ENCODE results near the gene USB1. TPM values are rescaled to one million over a fixed set of nuclear protein-coding genes. Genes with fewer than 3 reads are reported as not detected.

Gene USB1
- total and polyA plus RNA-seq, 2 experiments from 2014 or later, result 79.6 to 118 TPM

GRCh38 chr16:58051296-58051695, 50.1 kb downstream of the USB1 start (continued):
- TF ChIP-seq ZNF462 (CRISPR knock-in tag; IDR thresholded peaks at IDR 0.05) (no peak), POLR2AphosphoS5 (IDR thresholded peaks at IDR 0.05; ENCODE audit: low read depth) (no peak), REST (IDR thresholded peaks at IDR 0.05; ENCODE audit: unreplicated experiment) (no peak)

- Mint-ChIP-seq H3K4me1 (peaks cover 18% of the 10 kb centered on the region), H3K4me3 (no peak overlapping the region), H3K9me3 (peaks cover 9% of the 10 kb centered on the region; the same call in 2 of the 3 replicates), H3K27me3 (ENCODE audit: insufficient read depth, low read depth, poor library complexity) (peaks cover 13% of the 10 kb centered on the region), H3K27ac (no peak overlapping the region), H3K36me3 (ENCODE audit: low read depth) (no peaks in the 10 kb centered on the region)
- Histone ChIP-seq H3K27me3 (ENCODE audit: insufficient read depth) (no peaks in the 10 kb centered on the region), H3K79me2 (replicated peaks; ENCODE audit: insufficient read depth) (no peaks in the 10 kb centered on the region), H3K36me3 (ENCODE audit: insufficient read depth) (no peaks in the 10 kb centered on the region), H3K9me2 (ENCODE audit: insufficient read depth) (no peaks in the 10 kb centered on the region), H3K4me1 (ENCODE audit: insufficient read depth) (peaks cover 12% of the 10 kb centered on the region), H3K4me2 (no peak overlapping the region), H4K20me1 (replicated peaks; ENCODE audit: insufficient read depth) (no peaks in the 10 kb centered on the region), H3F3A (replicated peaks; ENCODE audit: low read depth) (0 out of 2 replicates have a peak, but pooled peaks cover 2% of the 10 kb centered on the region), H2AFZ (no peak overlapping the region), H3K27ac (ENCODE audit: low read depth) (no peak overlapping the region), H3K4me3 (no peak overlapping the region)
- ATAC-seq (no peak), DNase-seq (ENCODE audit: low spot score) (no peak)
- TF ChIP-seq NANOG (IDR thresholded peaks at IDR 0.05; ENCODE audit: borderline replicate concordance) (no peak), ZNF114 (CRISPR knock-in tag; IDR thresholded peaks at IDR 0.05) (no peak), CTCF (conservative IDR thresholded peaks at IDR 0.05; ENCODE audit: low read depth in 2 of 2) (no peak), ETS1 (IDR thresholded peaks at IDR 0.05) (no peak), EZH2 (IDR thresholded peaks at IDR 0.05; ENCODE audit: low read depth, unreplicated experiment) (no peak), STAT1 (IDR thresholded peaks at IDR 0.05; ENCODE audit: unreplicated experiment) (no peak), EZH2phosphoT487 (IDR thresholded peaks at IDR 0.05; ENCODE audit: unreplicated experiment) (no peak), ZNF331 (CRISPR knock-in tag; IDR thresholded peaks at IDR 0.05; ENCODE audit: low read depth) (no peak)
These were observed 50.8 kb downstream of the USB1 start for GRCh38 chr16:58051821-58052603.

All from GM23338 (cell line).